ENCODE measurements around the gene OPN5.

The OPN5 gene

GRCh38 chr6:47801984-47802383 is 20.2 kb downstream of the OPN5 start:
- no peak for DNase-seq (ENCODE audit: low spot score)

GRCh38 chr6:47804821-47805220 is 23.0 kb downstream of the OPN5 start:
- no peak for DNase-seq (ENCODE audit: low spot score)
- in situ Hi-C loops (cut with MboI; ENCODE audit: low sequenced_read_pairs, unreplicated experiment) = no loop called here
- TF ChIP-seq CTCF (IDR thresholded peaks at IDR 0.05; ENCODE audit: borderline replicate concordance, control extremely low read depth, extremely low read depth, insufficient read depth, missing control alignments) = no peak

More at GRCh38 chr6:47801984-47802383, 20.2 kb downstream of the OPN5 start:
- in situ Hi-C loops (cut with MboI; ENCODE audit: low sequenced_read_pairs, unreplicated experiment) = no loop called here
- TF ChIP-seq CTCF (IDR thresholded peaks at IDR 0.05; ENCODE audit: borderline replicate concordance, control extremely low read depth, extremely low read depth, insufficient read depth, missing control alignments) = no peak

GRCh38 chr6:47809873-47810272 is 28.0 kb downstream of the OPN5 start:
- in situ Hi-C loops (cut with MboI; ENCODE audit: low sequenced_read_pairs, unreplicated experiment) = no loop called here
- no peak for DNase-seq (ENCODE audit: low spot score)

GRCh38 chr6:47810885-47811284 is 29.1 kb downstream of the OPN5 start:
- TF ChIP-seq CTCF (IDR thresholded peaks at IDR 0.05; ENCODE audit: borderline replicate concordance, control extremely low read depth, extremely low read depth, insufficient read depth, missing control alignments) = no peak
- in situ Hi-C loops (cut with MboI; ENCODE audit: low sequenced_read_pairs, unreplicated experiment) = no loop called here
- DNase-seq (ENCODE audit: low spot score) = no peak

More at GRCh38 chr6:47809873-47810272, 28.0 kb downstream of the OPN5 start:
- no peak for TF ChIP-seq CTCF (IDR thresholded peaks at IDR 0.05; ENCODE audit: borderline replicate concordance, control extremely low read depth, extremely low read depth, insufficient read depth, missing control alignments)

GRCh38 chr6:47811443-47811842 is 29.6 kb downstream of the OPN5 start:
- TF ChIP-seq CTCF (IDR thresholded peaks at IDR 0.05; ENCODE audit: borderline replicate concordance, control extremely low read depth, extremely low read depth, insufficient read depth, missing control alignments) = no peak
- in situ Hi-C loops (cut with MboI; ENCODE audit: low sequenced_read_pairs, unreplicated experiment) = no loop called here
- no peak for DNase-seq (ENCODE audit: low spot score)

- DNase-seq (ENCODE audit: low spot score) = no peak
- in situ Hi-C loops (cut with MboI; ENCODE audit: low sequenced_read_pairs, unreplicated experiment) = no loop called here
- TF ChIP-seq CTCF (IDR thresholded peaks at IDR 0.05; ENCODE audit: borderline replicate concordance, control extremely low read depth, extremely low read depth, insufficient read depth, missing control alignments) = no peak
Measured at GRCh38 chr6:47817749-47818148, 35.9 kb downstream of the OPN5 start.

- in situ Hi-C loops (cut with MboI; ENCODE audit: low sequenced_read_pairs, unreplicated experiment) = no loop called here
- no peak for DNase-seq (ENCODE audit: low spot score)
Measured at GRCh38 chr6:47819461-47819860, 37.6 kb downstream of the OPN5 start.

More at GRCh38 chr6:47819461-47819860, 37.6 kb downstream of the OPN5 start:
- no peak for TF ChIP-seq CTCF (IDR thresholded peaks at IDR 0.05; ENCODE audit: borderline replicate concordance, control extremely low read depth, extremely low read depth, insufficient read depth, missing control alignments)

Measured in GM13976 (cell line).